ENCODE data around the gene LHX1.

Gene LHX1

GRCh38 chr17:36951084-36951789 is 14.0 kb downstream of the LHX1 start:
- DNase-seq (ENCODE audit: low read depth in 4 of 4, low spot score in 1 of 4) = no peak

- no peak for DNase-seq (ENCODE audit: low read depth in 4 of 4, low spot score in 1 of 4)
Measured at GRCh38 chr17:36971508-36971907, 34.2 kb downstream of the LHX1 start.

GRCh38 chr17:36972186-36972700 is 35.0 kb downstream of the LHX1 start:
- DNase-seq (ENCODE audit: low read depth in 4 of 4, low spot score in 1 of 4) = no peak

GRCh38 chr17:36972905-36973304 is 35.6 kb downstream of the LHX1 start:
- DNase-seq (ENCODE audit: low read depth in 4 of 4, low spot score in 1 of 4) = no peak

GRCh38 chr17:36975922-36976515 is 38.7 kb downstream of the LHX1 start:
- no peak for DNase-seq (ENCODE audit: low read depth in 4 of 4, low spot score in 1 of 4)

GRCh38 chr17:36977066-36977465 is 39.8 kb downstream of the LHX1 start:
- no peak for DNase-seq (ENCODE audit: low read depth in 4 of 4, low spot score in 1 of 4)

GRCh38 chr17:36977568-36977967 is 40.3 kb downstream of the LHX1 start:
- DNase-seq (ENCODE audit: low read depth in 4 of 4, low spot score in 1 of 4) = no peak

GRCh38 chr17:36978810-36979564 is 41.7 kb downstream of the LHX1 start:
- no peak for DNase-seq (ENCODE audit: low read depth in 4 of 4, low spot score in 1 of 4)

GRCh38 chr17:36979565-36979941 is 42.3 kb downstream of the LHX1 start:
- no peak for DNase-seq (ENCODE audit: low read depth in 4 of 4, low spot score in 1 of 4)

GRCh38 chr17:36980280-36980761 is 43.0 kb downstream of the LHX1 start:
- no peak for DNase-seq (ENCODE audit: low read depth in 4 of 4, low spot score in 1 of 4)

GRCh38 chr17:36983618-36984017 is 46.3 kb downstream of the LHX1 start:
- DNase-seq (ENCODE audit: low read depth in 4 of 4, low spot score in 1 of 4) = no peak

- no peak for DNase-seq (ENCODE audit: low read depth in 4 of 4, low spot score in 1 of 4)
Measured at GRCh38 chr17:36989173-36989572, 51.9 kb downstream of the LHX1 start.

- DNase-seq (ENCODE audit: low read depth in 4 of 4, low spot score in 1 of 4) = no peak
Measured at GRCh38 chr17:36992701-36993100, 55.4 kb downstream of the LHX1 start.

GRCh38 chr17:36993227-36993626 is 56.0 kb downstream of the LHX1 start:
- DNase-seq (ENCODE audit: low read depth in 4 of 4, low spot score in 1 of 4) = no peak
